ENCODE results near the gene ATP2B3. TPM values are rescaled to one million over a fixed set of nuclear protein-coding genes. Genes with fewer than 3 reads are reported as not detected.

Gene ATP2B3
- total and polyA plus RNA-seq, 10 of the 15 experiments (the other 5 are each of a cell fraction or from before 2014, with no cell fraction given) = 0.01 TPM; not detected in 9

DNA sequence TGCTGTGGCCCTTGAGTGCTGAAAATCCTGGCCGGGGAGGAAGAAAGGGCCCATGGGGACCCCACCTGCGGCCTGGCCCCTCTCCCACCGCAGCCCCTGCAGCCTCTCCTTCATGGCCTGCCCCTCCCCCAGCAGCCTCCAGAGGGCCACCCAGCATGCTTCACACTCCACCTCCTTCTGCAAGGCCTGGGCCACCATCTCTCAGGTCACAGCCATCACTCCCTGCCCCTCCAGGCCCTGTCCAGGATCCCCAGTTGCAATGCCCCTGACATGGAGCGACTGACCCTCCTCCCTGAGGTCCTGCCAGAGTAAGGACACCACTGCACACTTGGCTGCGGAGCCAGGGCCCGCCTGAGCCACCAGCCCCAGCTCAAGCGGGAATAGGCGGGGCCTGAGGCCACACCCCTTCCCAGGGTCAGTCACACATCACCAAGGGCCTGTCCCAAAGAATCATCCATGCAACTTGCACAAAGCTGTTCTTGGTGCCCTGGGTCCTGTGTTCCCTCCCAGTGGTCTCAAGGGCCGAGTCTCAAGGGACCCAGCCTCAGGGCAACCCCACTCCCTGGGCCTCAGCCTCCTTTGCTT, 48.6 kb downstream of the ATP2B3 start:
- no TSS peak for BruUV-seq (replicated peaks)
- no peaks in the 10 kb centered on the region for H4K20me1 ChIP-seq (ENCODE audit: control insufficient read depth, insufficient read depth)
- ChIA-PET CTCF (interaction anchor here (0.7 to 1.2 kb wide), 2 partner anchors 8 to 90 kb away, joined by 3 to 4 read pairs; no protein-coding TSS in a partner anchor), SMC1A (ENCODE audit: uncharacterized antibody, unreplicated experiment) (no interaction called here), POLR2A (no interaction called here), RAD21 (ENCODE audit: unreplicated experiment) (no interaction called here)
- no peak overlapping the region for H3K27ac ChIP-seq (ENCODE audit: control insufficient read depth, insufficient read depth)
- no peak overlapping the region for H2AFZ ChIP-seq (ENCODE audit: control insufficient read depth, low read depth, low read length)
- H3K4me1 ChIP-seq (ENCODE audit: control insufficient read depth, insufficient read depth, low read length) = no peaks in the 10 kb centered on the region
- no peak overlapping the region for H3K4me2 ChIP-seq (ENCODE audit: control insufficient read depth, insufficient read depth)
- H3K36me3 ChIP-seq (ENCODE audit: control insufficient read depth in 2 of 2, insufficient read depth in 2 of 2, low read length in 1 of 2) = no peaks in the 10 kb centered on the region
- in situ Hi-C loops (cut with MboI) = no loop called here
- intact Hi-C loops (cut with micrococcal nuclease; ENCODE audit: unreplicated experiment) = no loop called here
- 47% methylated on average over 8 of the region's 9 CpGs for WGBS (ENCODE audit: insufficient coverage, insufficient replicate concordance, low lambda C conversion rate, missing lambda C conversion rate)
- peak; percentile 63 for ATAC-seq
- no peaks in the 10 kb centered on the region for H3K79me2 ChIP-seq (ENCODE audit: control insufficient read depth, insufficient read depth, low read length)
- no peak for FAIRE-seq
- H3K27me3 ChIP-seq (replicated peaks in 1 of 2; ENCODE audit: control insufficient read depth in 2 of 2, insufficient read depth in 2 of 2, low read length in 1 of 2) = no peaks in the 10 kb centered on the region; a peak in 1 of 4 replicates
- no peak for DNase-seq (ENCODE audit: low read depth, low spot score)
- H3K4me3 ChIP-seq = no peak overlapping the region
- no peak overlapping the region for H3K9ac ChIP-seq (ENCODE audit: control insufficient read depth, insufficient read depth, low read length)
- no peaks in the 10 kb centered on the region for H3K9me3 ChIP-seq (replicated peaks; ENCODE audit: control insufficient read depth, insufficient read depth, low read length)
- no peak for TF ChIP-seq NR2C2 (IDR thresholded peaks at IDR 0.05; ENCODE audit: borderline replicate concordance, control insufficient read depth, insufficient read length, low read depth)
- TF ChIP-seq, protein P1, sequence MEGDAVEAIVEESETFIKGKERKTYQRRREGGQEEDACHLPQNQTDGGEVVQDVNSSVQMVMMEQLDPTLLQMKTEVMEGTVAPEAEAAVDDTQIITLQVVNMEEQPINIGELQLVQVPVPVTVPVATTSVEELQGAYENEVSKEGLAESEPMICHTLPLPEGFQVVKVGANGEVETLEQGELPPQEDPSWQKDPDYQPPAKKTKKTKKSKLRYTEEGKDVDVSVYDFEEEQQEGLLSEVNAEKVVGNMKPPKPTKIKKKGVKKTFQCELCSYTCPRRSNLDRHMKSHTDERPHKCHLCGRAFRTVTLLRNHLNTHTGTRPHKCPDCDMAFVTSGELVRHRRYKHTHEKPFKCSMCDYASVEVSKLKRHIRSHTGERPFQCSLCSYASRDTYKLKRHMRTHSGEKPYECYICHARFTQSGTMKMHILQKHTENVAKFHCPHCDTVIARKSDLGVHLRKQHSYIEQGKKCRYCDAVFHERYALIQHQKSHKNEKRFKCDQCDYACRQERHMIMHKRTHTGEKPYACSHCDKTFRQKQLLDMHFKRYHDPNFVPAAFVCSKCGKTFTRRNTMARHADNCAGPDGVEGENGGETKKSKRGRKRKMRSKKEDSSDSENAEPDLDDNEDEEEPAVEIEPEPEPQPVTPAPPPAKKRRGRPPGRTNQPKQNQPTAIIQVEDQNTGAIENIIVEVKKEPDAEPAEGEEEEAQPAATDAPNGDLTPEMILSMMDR (IDR thresholded peaks at IDR 0.05 in 2 of 3, conservative IDR thresholded peaks at IDR 0.05 in 1 of 3; ENCODE audit: control insufficient read depth in 2 of 3, extremely low read depth in 1 of 3, insufficient read depth in 1 of 3, low read depth in 3 of 3, low read length in 3 of 3) = no peak
- TF ChIP-seq BHLHE40 (IDR thresholded peaks at IDR 0.05; ENCODE audit: borderline replicate concordance in 1 of 2, low read depth in 2 of 2, low read length in 1 of 2) = no peak
- no peak for TF ChIP-seq YY1 (IDR thresholded peaks at IDR 0.05; ENCODE audit: low read depth, low read length)
- no peak for TF ChIP-seq BRCA1 (IDR thresholded peaks at IDR 0.05; ENCODE audit: low read depth, low read length)
- TF ChIP-seq KAT2A (conservative IDR thresholded peaks at IDR 0.05; ENCODE audit: control insufficient read depth, low read depth, low read length) = no peak
- no peak for TF ChIP-seq ZNF622 (IDR thresholded peaks at IDR 0.05)

All from GM12878 (cell line).